GM18508 (cell line): ENCODE data around the gene HSPB9.

Source experiments
- ATAC-seq: cut with Tn5 transposase; IDR thresholded peaks from one replicate; pipeline ENCODE4 v1.9.1; 2021; ENCODE audit warnings: moderate number of reproducible peaks; ENCODE audit not compliant: insufficient read depth, unreplicated experiment

The HSPB9 gene, protein sequence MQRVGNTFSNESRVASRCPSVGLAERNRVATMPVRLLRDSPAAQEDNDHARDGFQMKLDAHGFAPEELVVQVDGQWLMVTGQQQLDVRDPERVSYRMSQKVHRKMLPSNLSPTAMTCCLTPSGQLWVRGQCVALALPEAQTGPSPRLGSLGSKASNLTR

GRCh38 chr17:42122371-42123303, at the start of gene HSPB9:
Gene HSPB9, plus strand, starts transcription at chr17:42122804. Its CDS starts 47 bp downstream, at chr17:42122851.
- ATAC-seq = no peak

DNA sequence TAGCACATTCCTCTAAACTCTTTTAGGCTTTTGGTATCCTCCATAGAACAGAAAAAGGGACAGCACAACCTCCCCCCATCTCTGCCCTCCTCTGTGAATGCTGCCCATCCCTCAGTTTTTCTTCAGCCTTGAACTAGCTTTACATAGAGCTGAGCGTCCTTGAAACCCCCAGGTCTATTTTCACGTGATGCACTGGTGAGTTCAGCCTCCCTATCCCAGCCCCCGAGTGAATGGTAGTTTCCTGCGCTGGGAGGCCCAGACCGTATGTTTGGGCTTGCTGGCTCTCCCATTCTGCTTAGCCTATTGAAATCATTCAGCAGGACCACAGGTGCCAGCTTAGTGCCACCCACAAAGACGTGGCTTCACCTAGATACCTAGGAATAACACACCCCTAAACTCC, 46.8 kb upstream of the HSPB9 start:
- no peak for ATAC-seq

DNA sequence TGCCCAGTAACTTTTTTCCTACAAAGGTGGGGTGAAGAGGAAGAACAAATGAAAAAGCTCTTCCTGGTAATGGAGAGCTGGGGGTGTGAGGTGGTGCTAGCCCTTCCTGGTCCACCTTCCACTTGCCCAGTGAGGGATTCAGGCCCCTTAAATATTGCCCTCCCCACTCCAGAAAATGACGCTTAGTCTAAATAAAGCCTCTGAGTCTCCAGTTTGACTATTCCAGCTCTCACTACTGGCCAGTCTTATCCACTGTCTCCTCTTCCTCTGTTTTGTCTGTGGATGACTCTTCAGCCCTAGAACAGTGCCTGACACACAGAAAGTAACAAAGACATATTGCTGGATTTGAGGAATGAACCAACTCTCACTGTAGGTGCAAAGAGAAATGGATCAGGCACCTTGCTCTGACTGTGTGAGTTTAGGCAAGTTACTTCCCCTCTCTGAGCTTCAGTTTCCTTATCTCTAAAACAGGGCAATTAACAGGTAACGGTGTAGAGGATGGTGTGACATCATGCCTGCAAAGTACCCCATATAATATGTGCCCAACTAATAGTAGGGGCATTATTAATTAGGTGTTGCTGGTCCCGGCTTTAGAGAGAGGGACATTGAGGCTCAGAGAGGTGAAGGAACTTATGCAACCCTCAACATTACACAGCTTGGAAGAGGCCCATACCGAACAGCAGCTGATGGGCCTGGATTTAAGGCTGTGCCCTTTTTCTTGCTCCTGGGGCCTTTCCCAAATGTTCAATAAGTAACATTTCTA, 45.6 kb upstream of the HSPB9 start:
- no peak for ATAC-seq

- no peak for ATAC-seq
These were observed 44.8 kb upstream of the HSPB9 start for GRCh38 chr17:42077755-42078154.

DNA sequence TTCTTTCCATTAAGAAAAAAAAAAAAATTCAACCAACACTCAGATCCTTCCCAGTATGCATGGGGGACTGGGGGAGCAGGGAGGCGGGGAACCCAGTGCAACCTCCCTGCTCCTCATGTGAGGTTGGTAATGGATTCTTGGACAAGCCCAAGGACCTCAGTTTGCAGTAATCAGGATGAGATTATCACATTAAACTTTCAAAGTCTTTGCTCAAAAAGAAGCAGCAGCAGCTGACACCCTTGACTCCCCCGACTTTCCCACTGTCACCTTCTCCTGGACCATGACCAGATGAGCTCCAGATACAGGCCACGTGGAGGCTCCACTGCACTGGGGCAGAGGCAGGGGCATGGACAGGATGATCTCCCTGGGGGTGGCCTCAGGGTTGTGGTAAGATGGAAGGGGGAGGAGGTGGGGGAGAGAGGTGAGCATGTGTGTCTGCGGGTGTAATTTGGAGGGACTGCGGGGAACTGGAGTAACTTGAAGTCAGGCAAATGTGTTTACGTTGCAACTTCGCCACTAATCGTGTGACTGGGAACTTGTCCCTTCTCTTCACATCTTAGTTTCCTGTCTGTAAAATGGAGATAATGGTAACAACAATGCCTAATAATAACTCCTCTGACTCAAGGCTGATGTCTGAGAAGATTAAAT, 44.1 kb upstream of the HSPB9 start:
- ATAC-seq = no peak

- ATAC-seq = no peak
These were observed 43.1 kb upstream of the HSPB9 start for GRCh38 chr17:42079541-42079940.

DNA sequence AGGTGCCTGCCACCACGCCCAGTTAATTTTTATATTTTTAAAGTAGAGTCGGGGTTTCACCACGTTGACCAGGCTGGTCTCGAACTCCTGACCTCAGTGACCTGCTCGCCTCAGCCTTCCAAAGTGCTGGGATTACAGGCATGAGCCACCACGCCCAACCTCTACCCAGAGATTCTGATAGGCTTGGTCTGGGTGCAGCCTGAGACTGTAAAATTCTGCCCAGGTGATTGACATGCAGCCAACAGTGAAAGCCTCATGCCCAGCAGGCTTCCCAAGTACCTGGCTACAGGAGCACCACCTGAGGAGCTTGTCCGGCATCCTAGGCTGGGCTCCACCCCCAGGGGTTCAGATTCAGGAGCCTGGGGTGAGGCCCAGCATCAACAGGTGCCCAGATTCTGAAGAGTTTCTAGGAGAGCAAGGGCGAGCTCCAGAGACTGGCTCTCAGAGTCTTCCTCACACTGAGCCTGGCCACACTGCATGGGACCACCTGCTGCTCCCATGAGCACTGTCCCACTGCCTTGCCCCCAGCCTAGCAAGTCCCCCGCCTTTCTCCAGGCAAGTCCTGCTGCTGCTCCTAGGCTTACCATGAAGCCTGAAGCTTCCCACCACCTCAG, 41.0 kb upstream of the HSPB9 start:
- ATAC-seq = no peak

GRCh38 chr17:42087042-42087701, 35.4 kb upstream of the HSPB9 start:
- ATAC-seq = no peak

- no peak for ATAC-seq
These were observed 34.6 kb upstream of the HSPB9 start for GRCh38 chr17:42087736-42088705.

DNA sequence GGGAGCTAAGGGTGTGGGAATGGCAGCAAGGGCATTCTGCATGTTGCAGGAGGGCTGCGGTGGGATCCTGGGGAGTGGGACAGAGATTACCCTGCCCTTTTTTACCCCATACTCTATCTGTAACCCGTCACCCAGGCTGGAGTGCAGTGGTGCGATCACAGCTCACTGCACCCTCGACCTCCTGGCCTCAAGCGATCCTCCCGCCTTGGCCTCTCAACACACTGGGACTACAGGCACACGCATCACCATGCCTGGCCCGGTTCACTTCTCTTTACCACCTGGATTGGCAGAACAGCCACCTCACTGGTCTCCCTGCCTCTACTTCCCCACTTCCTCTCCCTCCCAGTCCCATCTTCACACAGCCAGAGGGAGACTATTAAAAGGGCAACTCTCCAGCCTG, 33.9 kb upstream of the HSPB9 start:
- no peak for ATAC-seq

GRCh38 chr17:42090964-42091790, 31.4 kb upstream of the HSPB9 start:
- ATAC-seq = no peak

DNA sequence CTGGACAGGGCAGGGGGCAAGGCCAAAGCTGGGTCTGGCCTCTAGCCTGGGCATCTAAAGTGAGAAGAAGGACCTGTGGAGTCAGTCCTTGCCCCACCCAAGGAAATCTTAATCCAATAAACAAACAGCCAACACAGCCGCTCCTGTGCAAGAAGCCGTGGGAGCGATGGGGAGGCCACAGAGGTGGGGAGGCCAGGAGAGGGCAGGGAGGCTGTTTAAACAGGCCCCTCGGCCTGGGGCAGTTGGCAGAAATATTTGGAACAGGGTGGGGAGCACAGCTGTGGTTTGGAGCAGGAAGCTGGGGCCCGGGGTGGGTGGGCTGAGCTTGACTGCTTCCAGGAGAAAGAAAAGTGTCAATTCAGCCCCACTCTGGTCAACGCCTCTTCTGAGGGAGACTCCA, 29.7 kb upstream of the HSPB9 start:
- ATAC-seq = no peak

- no peak for ATAC-seq
These were observed 28.1 kb upstream of the HSPB9 start for GRCh38 chr17:42094375-42095069.

- ATAC-seq = no peak
These were observed 26.1 kb upstream of the HSPB9 start for GRCh38 chr17:42096360-42097111.

GRCh38 chr17:42097691-42098631, 24.6 kb upstream of the HSPB9 start, which contains the start of gene ZNF385C:
Gene ZNF385C, minus strand, starts transcription at chr17:42098473. Its CDS starts 35,417 bp downstream, at chr17:42063056.
- no peak for ATAC-seq
